ENCODE measurements around the gene EML5.

Gene EML5

DNA sequence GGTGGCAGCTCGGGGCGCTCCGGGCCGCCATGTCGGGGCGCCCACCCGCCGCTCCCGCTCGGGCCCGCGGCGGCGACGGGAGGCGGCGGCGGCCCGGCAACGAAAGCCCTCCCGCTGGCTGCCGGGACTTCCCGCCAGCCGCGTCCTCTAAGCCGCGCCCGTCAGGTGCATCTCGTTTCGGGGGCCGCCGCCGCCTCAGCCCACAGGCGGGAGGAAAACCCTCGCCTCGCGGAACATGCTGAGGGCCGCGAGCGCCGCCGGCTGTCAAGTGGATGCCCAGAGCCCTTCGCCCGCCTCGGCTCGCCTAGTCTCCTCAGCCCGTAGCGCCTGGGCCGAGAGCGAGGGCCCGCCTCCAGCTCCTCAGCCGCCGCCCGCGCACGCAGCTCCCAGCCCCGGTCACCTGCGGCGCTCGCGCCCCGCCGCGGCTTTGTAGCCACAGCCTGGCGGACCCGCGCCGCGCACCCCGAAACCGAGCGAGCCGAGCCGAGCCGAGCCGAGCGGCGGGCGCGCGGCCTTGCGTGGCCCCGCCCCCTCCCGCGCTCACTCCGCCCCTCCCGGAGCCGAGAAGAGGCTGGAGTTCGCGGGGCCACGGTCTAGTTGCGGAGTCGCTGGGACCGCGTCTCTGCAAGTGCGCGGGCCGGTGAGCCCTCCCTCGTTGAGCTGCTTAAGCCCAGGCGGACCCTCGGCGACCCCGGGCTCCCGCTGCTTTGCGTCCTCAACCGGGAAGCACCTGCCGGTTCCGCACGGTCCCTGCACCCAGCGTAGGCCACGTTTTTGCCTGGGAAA, at the start of gene EML5:
EML5 (minus strand) TSS at position 481 of the 786 bp plus-strand sequence; CDS start at position 31, 450 bp downstream.
- TF ChIP-seq, protein P1, sequence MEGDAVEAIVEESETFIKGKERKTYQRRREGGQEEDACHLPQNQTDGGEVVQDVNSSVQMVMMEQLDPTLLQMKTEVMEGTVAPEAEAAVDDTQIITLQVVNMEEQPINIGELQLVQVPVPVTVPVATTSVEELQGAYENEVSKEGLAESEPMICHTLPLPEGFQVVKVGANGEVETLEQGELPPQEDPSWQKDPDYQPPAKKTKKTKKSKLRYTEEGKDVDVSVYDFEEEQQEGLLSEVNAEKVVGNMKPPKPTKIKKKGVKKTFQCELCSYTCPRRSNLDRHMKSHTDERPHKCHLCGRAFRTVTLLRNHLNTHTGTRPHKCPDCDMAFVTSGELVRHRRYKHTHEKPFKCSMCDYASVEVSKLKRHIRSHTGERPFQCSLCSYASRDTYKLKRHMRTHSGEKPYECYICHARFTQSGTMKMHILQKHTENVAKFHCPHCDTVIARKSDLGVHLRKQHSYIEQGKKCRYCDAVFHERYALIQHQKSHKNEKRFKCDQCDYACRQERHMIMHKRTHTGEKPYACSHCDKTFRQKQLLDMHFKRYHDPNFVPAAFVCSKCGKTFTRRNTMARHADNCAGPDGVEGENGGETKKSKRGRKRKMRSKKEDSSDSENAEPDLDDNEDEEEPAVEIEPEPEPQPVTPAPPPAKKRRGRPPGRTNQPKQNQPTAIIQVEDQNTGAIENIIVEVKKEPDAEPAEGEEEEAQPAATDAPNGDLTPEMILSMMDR (IDR thresholded peaks at IDR 0.05; ENCODE audit: low read depth, low read length) = no peak
- TF ChIP-seq POLR2A (IDR thresholded peaks at IDR 0.05; ENCODE audit: extremely low read depth, insufficient read length) (no peak), MYC (IDR thresholded peaks at IDR 0.05; ENCODE audit: low read depth, low read length) (no peak)
- TF ChIP-seq, protein P2, sequence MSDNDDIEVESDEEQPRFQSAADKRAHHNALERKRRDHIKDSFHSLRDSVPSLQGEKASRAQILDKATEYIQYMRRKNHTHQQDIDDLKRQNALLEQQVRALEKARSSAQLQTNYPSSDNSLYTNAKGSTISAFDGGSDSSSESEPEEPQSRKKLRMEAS (IDR thresholded peaks at IDR 0.05; ENCODE audit: low read depth, low read length) = 0 out of 2 replicates have a peak, but pooled peaks have one; percentile 9
- peak; percentile 68 for DNase-seq (ENCODE audit: low read depth)
- H3K4me3 ChIP-seq (ENCODE audit: low read depth, low read length) = peak within 1 kb of the TSS; percentile 54

DNA sequence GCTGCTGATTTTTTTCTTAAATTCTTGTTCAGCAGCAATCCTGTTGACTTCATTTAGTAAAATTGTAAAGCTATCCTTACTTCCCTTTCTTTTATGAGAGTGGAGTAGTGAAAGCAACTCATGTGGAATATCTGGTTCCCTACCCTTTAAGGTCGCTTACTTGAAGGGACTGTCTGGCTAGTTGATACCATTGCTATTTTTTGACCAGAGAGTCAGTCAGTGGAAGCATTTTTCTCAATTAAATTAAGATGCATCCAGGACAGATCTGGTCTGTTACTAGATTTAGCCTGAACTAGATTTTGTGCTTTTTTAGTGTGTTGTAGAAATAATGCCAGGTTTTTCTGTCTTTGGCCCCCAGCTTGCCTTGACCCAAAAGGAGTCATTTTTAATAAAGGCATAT, 49.7 kb upstream of the EML5 start:
- TF ChIP-seq, protein P2 (IDR thresholded peaks at IDR 0.05; ENCODE audit: low read depth, low read length) = no peak
- TF ChIP-seq, protein P1 (IDR thresholded peaks at IDR 0.05; ENCODE audit: low read depth, low read length) = no peak
- TF ChIP-seq POLR2A (IDR thresholded peaks at IDR 0.05; ENCODE audit: extremely low read depth, insufficient read length) = no peak
- TF ChIP-seq MYC (IDR thresholded peaks at IDR 0.05; ENCODE audit: low read depth, low read length) = no peak
- no peak overlapping the region for H3K4me3 ChIP-seq (ENCODE audit: low read depth, low read length)
- DNase-seq (ENCODE audit: low read depth) = no peak

DNA sequence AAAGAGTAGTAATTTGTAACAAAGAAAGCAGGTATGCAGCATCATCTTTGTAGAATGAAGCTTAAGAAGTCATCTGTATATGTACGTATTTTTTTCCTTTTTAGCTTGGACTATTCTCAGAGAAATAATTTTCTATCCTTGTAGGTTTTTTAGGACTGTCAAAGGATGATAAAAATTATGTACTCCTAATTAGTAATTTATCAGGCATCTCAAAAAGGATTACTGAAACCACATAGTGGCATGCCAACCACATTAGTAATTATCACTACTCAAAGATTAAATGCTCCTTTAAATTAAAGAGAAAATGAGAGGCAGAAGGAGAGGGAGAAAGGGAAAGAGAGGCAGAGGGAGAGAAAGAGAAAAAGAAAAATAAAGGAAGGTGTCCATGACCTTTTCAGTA, 49.0 kb upstream of the EML5 start:
- TF ChIP-seq POLR2A (IDR thresholded peaks at IDR 0.05; ENCODE audit: extremely low read depth, insufficient read length) (no peak), MYC (IDR thresholded peaks at IDR 0.05; ENCODE audit: low read depth, low read length) (no peak)
- TF ChIP-seq, protein P1 (IDR thresholded peaks at IDR 0.05; ENCODE audit: low read depth, low read length) = no peak
- TF ChIP-seq, protein P2 (IDR thresholded peaks at IDR 0.05; ENCODE audit: low read depth, low read length) = no peak
- H3K4me3 ChIP-seq (ENCODE audit: low read depth, low read length) = no peak overlapping the region
- DNase-seq (ENCODE audit: low read depth) = no peak

DNA sequence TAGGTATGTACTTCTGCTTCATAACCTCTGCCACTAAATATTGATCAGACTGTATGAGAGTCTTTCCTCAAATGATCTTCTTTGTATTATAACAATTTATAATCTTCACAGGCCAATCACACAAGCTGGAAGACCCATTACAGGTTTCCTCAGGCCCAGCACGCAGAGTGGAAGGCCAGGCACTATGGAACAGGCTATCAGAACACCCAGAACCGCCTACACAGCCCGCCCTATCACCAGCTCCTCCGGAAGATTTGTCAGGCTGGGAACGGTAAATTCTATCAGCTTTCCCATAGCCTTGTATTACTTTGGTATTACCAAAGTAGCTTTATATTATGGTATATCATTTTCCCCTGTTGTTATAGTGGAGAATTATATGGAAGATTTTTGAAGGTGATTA, 48.2 kb upstream of the EML5 start:
- TF ChIP-seq POLR2A (IDR thresholded peaks at IDR 0.05; ENCODE audit: extremely low read depth, insufficient read length) (no peak), MYC (IDR thresholded peaks at IDR 0.05; ENCODE audit: low read depth, low read length) (no peak)
- TF ChIP-seq, protein P1 (IDR thresholded peaks at IDR 0.05; ENCODE audit: low read depth, low read length) = no peak
- TF ChIP-seq, protein P2 (IDR thresholded peaks at IDR 0.05; ENCODE audit: low read depth, low read length) = no peak
- no peak for DNase-seq (ENCODE audit: low read depth)
- H3K4me3 ChIP-seq (ENCODE audit: low read depth, low read length) = no peak overlapping the region

DNA sequence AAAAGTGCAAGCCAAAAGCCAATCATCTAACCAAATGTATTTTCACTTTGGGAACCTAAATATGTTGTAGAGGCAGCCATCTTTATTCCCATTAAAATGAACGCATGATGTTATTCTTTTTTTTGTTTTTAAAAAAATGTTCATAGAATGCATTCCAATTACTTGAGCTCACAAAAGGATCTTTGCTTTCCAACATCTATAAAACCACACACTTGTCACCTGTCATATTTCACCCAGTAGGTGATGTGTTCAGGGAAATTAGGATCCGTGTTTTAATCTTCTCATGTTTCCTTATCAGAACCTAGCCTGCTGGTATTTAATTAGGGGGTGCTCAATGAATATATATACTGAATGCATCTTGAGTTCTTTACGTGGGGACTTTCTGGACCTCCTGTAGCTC, 45.3 kb upstream of the EML5 start:
- no peak overlapping the region for H3K4me3 ChIP-seq (ENCODE audit: low read depth, low read length)
- TF ChIP-seq, protein P1 (IDR thresholded peaks at IDR 0.05; ENCODE audit: low read depth, low read length) = no peak
- TF ChIP-seq MYC (IDR thresholded peaks at IDR 0.05; ENCODE audit: low read depth, low read length) (no peak), POLR2A (IDR thresholded peaks at IDR 0.05; ENCODE audit: extremely low read depth, insufficient read length) (no peak)
- TF ChIP-seq, protein P2 (IDR thresholded peaks at IDR 0.05; ENCODE audit: low read depth, low read length) = no peak
- DNase-seq (ENCODE audit: low read depth) = no peak
